ENCODE measurements around the gene RHOT2. TPM values are rescaled to one million over a fixed set of nuclear protein-coding genes. Genes with fewer than 3 reads are reported as not detected.

Gene RHOT2
- total RNA-seq, 1 donor from 2014 or later: 33.2 TPM

- DNase-seq (ENCODE audit: low spot score): no peak
These were observed 1.7 kb downstream of the RHOT2 start for GRCh38 chr16:669666-670065.

GRCh38 chr16:670485-671352 lies 2.8 kb downstream of the RHOT2 start:
- no peak for DNase-seq (ENCODE audit: low spot score)

- no peak for DNase-seq (ENCODE audit: low spot score)
These were observed 3.6 kb downstream of the RHOT2 start for GRCh38 chr16:671353-672131.

- no peak for DNase-seq (ENCODE audit: low spot score)
These were observed 4.4 kb downstream of the RHOT2 start for GRCh38 chr16:672371-672770.

GRCh38 chr16:672851-673250 lies 4.9 kb downstream of the RHOT2 start:
- DNase-seq (ENCODE audit: low spot score): no peak

- DNase-seq (ENCODE audit: low spot score): no peak
These were observed 5.6 kb downstream of the RHOT2 start for GRCh38 chr16:673399-673991.

- DNase-seq (ENCODE audit: low spot score): no peak
These were observed 6.4 kb downstream of the RHOT2 start for GRCh38 chr16:674214-674881.

- DNase-seq (ENCODE audit: low spot score): peak; percentile 32
These were observed 7.3 kb downstream of the RHOT2 start, which contains the start of gene RHBDL1 for GRCh38 chr16:674968-675883. Gene RHBDL1, plus strand, starts transcription at chr16:675671. Its CDS starts 120 bp downstream, at chr16:675791.

- DNase-seq (ENCODE audit: low spot score): no peak
These were observed 8.1 kb downstream of the RHOT2 start for GRCh38 chr16:675884-676564.

- DNase-seq (ENCODE audit: low spot score): no peak
These were observed 8.6 kb downstream of the RHOT2 start for GRCh38 chr16:676565-676902.

- peak; percentile 67 for DNase-seq (ENCODE audit: low spot score)
These were observed 9.0 kb downstream of the RHOT2 start for GRCh38 chr16:676913-677312.

- no peak for DNase-seq (ENCODE audit: low spot score)
These were observed 9.6 kb downstream of the RHOT2 start for GRCh38 chr16:677316-678190.

- DNase-seq (ENCODE audit: low spot score): no peak
These were observed 10.4 kb downstream of the RHOT2 start for GRCh38 chr16:678209-678857.

GRCh38 chr16:678858-679813 lies 11.2 kb downstream of the RHOT2 start:
- peak; percentile 77 for DNase-seq (ENCODE audit: low spot score)

GRCh38 chr16:679814-680624 lies 12.1 kb downstream of the RHOT2 start, which contains the start of gene STUB1:
Gene STUB1, plus strand, starts transcription at chr16:680410. Its CDS starts 116 bp downstream, at chr16:680526.
- peak; percentile 86 for DNase-seq (ENCODE audit: low spot score)

GRCh38 chr16:680625-680945 lies 12.7 kb downstream of the RHOT2 start:
- no peak for DNase-seq (ENCODE audit: low spot score)
